GM18907 (cell line): ENCODE measurements around the gene BAIAP2L1.
A peak's percentile ranks its signal among the peaks of the same experiment; 100 is the strongest.

Experiments
- ATAC-seq: cut with Tn5 transposase; IDR thresholded peaks from one replicate; pipeline ENCODE4 v1.9.1; 2021; ENCODE audit warnings: mild to moderate bottlenecking, moderate library complexity; ENCODE audit not compliant: unreplicated experiment

BAIAP2L1 gene

GRCh38 chr7:98281757-98282606 lies 118.9 kb downstream of the BAIAP2L1 start:
- ATAC-seq: peak; percentile 30

DNA sequence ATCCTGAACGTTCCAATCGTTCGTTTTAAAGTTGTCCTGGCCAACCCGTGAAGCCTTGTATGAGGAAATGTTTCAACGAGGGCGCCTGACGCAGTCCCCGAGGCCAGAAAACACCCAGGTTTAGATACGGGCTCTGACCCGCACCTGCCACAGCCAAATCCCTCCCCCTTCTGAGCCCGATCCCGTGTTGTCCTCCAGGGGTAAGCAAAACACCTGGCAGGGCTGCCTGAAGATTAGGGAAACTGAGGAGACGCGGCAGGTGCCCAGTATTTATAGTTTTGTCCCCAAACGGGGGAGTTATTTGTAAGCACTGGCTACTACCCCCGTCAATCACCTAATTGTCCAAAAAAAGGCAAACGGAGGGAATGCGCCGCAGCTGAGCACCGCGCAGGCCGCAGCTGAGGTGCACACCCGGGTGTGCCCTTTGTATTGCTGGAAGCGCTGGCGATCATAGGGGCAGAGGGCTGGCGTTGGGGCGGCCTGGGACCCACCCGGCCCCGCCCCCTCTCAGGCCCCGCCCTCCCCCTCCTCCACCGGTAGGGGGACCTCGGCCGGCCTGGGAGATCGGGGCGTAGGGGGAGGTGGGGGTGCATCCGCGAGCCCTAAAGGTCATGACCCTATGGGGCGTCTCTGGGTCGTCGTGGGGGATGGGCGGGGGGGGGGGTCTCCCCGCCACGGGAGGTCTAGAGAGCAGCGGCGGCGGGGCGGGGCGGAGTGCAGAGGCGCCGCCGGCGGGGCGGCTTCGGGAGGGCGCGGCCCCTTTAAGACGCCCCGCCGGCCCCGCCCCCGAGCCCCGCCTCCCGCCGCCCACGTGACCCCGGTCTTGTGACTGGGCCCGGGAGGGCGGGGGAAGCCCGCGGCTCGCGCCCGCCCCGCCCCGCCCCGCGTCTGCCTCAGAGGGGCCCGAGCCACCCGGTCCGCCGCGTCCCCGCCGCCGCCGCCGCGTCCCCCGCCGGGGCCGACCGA lies 119.8 kb downstream of the BAIAP2L1 start, which contains the start of gene BRI3:
Gene BRI3, plus strand, starts transcription at position 896 of the 966 bp plus-strand sequence. CDS start 110 bp downstream, outside the sequence.
- peak; percentile 86 for ATAC-seq

GRCh38 chr7:98280296-98280695 lies 120.6 kb downstream of the BAIAP2L1 start:
- ATAC-seq: no peak

GRCh38 chr7:98278936-98279335 lies 122.0 kb downstream of the BAIAP2L1 start:
- ATAC-seq: no peak

- no peak for ATAC-seq
These were observed 122.5 kb downstream of the BAIAP2L1 start for GRCh38 chr7:98278408-98278807.

DNA sequence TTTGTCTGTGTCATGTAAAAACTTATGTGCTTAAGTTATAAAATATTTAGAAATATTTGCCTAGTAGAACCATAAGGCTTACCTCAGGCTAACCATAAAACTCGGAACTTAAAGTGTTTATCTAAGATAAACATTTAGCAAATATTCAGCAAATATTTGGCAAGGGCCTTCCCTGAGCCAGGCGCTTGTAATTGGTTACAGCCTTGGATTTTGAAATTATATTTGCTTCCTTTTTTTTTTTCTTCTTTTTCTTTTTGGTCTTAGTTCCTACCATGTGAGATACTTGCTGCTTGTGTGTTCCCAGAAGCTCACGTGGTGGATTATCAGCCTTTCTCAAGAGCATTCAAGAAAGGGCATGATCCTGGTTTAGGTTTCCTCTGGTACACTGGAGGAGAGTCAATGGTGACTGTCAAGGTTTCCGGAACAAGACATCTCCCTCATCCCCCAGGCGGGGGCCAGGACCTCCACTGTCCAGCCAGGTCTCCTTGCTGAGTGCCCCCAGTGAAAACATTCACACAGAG lies 124.6 kb downstream of the BAIAP2L1 start:
- no peak for ATAC-seq

- ATAC-seq: no peak
These were observed 133.6 kb downstream of the BAIAP2L1 start for GRCh38 chr7:98267303-98267702.

DNA sequence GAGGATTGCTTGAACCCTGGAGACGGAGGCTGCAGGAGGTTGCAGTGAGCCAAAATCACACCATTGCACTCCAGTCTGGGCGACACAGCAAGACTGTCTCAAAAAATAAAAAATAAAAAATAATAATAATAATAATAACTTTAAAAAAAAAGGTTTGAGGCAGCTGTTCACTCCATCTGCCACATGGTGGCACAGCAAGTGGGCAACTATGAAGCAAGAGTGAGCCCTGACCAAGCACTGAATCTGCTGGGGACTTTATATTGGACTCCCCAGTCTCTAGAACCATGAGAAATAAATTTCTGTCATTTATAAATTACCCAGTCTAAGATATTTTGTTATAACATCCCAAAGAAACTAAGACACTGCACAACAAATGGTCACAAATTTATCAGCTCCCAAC lies 134.1 kb downstream of the BAIAP2L1 start:
- ATAC-seq: no peak

DNA sequence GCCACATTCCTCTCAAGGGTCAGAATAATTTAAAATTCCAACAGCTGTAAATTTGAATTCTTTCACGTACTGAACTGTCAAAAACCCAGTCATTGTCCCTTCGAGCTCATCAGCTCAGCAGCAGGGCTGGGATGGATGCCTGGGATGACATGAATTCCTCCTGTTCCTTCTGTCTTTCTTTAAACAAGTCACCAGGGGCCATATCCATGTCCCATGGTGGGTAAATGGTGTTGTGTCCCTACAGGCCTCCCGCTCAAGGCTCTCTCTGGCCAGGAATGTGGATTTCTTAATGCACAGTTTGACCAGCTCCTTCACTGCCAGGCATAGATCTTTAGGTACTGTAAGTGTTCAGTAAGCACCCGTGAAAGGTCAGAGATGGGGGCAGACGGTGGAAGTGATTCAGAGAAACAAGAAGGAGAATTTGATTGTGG lies 135.0 kb downstream of the BAIAP2L1 start:
- no peak for ATAC-seq

DNA sequence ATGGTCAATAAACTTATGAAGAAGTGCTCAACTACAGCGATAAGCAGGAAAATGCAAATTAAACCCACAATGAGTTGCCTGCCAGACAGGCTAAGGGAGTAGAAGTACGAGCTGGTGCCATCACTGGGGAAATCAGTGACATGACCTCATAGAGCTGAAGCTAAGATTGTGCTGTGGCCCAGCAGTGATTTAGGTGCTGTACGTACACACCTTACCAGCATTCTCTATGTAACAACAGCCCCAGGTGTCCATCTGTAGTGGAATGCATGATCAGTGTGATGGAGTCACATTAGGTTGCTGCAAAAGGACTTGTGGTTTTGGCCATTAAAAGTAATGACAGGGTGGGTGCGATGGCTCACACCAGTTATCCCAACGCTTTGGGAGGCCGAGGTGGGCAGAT lies 143.2 kb downstream of the BAIAP2L1 start:
- ATAC-seq: no peak

DNA sequence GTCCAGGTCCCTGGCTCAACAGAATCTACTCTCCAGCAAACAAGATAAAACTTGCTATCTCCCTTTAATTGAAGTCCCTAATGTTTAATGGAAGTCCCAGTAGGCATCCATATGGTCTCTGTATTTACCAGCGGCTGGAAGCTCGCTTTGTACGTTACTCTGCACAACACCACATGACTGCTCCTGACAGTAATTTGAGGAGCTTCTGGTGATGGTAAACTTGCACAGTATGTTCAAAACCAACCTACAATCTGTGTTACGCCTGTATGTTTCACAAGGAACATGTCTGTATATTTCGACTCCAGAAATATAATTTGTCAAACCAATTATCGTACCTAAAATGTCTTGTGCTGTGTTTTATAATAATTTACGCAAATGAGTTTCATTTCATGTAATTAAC lies 144.5 kb downstream of the BAIAP2L1 start:
- no peak for ATAC-seq

DNA sequence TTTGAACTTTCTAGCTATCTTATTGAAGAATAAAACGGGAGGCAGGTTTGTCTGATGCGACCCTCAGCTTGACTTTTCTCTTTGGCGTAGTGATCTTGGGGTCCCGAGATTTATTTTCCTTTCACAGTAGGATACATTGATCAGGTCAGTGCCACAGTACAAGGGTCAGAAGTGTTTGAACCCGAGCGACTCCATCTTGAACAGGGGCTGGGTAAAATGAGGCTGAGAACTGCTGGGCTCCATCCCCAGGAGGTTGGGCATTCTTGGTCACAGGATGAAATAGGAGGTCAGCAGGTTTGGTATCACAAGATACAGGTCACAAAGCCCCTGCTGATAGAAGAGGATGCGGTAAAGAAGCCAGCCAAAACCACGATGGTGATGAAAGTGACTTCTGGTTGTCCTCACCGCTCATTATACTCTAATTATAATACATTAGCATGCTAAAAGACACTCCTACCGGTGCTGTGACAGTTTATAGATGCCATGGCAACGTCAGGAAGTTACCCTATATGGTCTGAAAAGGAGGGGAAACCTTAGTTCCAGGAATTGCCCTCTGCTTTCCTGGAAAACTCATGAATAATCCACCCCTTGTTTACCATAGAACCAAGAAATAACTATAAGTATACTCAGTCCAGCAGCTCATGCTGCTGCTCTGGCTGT lies 145.8 kb downstream of the BAIAP2L1 start:
- ATAC-seq: no peak

GRCh38 chr7:98254516-98254915 lies 146.4 kb downstream of the BAIAP2L1 start:
- ATAC-seq: no peak

GRCh38 chr7:98252425-98253054 lies 148.3 kb downstream of the BAIAP2L1 start:
- peak; percentile 37 for ATAC-seq

DNA sequence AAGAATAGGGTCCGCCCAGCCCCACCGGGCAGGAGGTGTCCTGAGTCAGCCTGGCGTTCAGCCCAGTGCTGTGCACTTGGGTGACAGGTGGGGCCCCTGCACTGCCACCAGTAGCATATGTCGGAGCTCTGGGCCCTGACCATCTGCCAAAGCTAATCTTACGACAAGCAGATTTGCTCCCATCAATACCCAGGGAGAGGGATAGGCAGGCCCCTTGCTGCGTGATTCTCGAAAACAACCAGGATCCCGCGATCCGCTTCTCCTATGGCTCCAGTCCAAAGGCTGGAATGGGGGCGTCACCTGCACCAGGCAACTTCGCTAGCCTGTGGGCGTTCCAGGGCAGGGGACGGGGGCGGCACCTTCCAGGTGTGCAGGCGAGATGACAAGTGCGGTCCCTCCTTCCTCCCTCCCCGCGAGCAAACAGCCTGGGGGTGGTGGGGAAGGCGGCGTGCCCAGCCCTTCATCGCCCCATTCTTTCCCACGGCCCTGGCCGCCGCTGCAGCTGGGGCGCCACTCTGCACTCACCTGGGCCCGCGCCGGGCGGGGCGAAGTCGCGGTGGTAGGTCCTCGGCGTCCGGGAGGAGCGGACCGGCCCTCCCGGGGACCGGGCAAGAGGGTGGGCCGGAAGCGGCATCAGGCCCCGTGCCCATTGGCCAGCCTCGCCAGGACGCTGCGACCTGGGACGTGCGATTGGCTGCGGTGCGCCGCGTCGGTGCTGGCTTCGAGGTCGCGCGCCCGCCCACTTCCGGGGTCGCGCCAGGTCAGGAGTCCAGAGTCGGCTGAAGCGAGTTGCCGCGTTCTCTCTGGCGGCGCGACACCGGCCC lies 149.1 kb downstream of the BAIAP2L1 start, which contains the start of gene TECPR1:
Gene TECPR1, minus strand, starts transcription at position 632 of the 824 bp plus-strand sequence. CDS start 6,086 bp downstream, outside the sequence.
- peak; percentile 97 for ATAC-seq

DNA sequence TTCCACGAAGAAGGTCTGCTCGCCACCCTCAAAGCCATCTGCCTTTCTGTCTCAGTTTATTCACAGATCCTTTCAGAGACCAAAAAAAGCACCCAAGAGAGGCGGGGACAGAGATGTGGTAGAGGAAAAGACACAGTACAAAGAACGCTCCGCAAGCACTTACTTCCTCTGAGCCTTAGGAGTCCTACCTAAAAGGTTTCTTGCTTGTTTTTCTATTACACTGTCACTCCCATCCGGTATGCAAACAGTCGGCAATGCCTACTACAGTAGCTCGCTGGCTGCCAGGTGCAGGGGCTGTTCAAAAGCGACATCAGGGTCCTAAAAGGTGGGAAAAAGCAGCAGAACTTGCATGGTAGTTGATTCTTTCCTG lies 149.7 kb downstream of the BAIAP2L1 start:
- ATAC-seq: peak; percentile 31

- ATAC-seq: no peak
These were observed 150.1 kb downstream of the BAIAP2L1 start for GRCh38 chr7:98250789-98251188.

DNA sequence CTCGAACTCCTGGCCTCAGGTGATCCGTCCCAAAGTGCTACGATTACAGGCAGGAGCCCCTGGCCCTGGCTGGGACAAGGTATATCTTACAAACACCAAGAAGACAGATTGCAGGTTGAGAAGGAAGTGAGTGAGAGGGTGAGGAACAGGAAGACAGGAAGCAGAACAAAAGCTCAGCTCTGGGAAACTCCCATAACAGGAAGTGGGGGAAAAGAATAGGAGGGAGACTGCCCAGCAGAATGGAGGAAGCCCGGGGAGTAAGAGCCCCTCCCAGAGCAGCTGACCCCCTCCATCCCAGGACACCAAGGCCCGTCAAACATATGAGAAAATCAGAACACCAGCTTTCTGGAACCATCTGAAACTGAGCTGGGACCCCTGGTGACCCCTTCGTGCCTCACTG lies 151.8 kb downstream of the BAIAP2L1 start:
- ATAC-seq: no peak

- ATAC-seq: no peak
These were observed 152.7 kb downstream of the BAIAP2L1 start for GRCh38 chr7:98248156-98248555.
